Liver (tissue), 3 donors: ENCODE results near the gene CD8B.
"Not testable (repeated sequence)": the region's sequence is repeated elsewhere in the genome, so short reads cannot be mapped to it uniquely, and the experiment has no call there.

Source experiments
- ATF3 ChIP-seq: IDR thresholded peaks from 2 replicates; pipeline ENCODE4 v1.6.1; 2016; ENCODE audit warnings: antibody characterized with exemption
- CTCF ChIP-seq: fragments of 150-350 bp; IDR thresholded peaks from 2 replicates; pipeline ENCODE4 v1.5.1; 2017; ENCODE audit warnings: improper control_type of control experiment, low read depth, low read length; ENCODE audit not compliant: missing input control
- FOXA1 ChIP-seq: IDR thresholded peaks from 2 replicates; pipeline ENCODE4 v1.6.1; 2016; ENCODE audit warnings: antibody characterized with exemption
- FOXA2 ChIP-seq: IDR thresholded peaks from 2 replicates; pipeline ENCODE4 v1.6.1; 2016; ENCODE audit warnings: antibody characterized with exemption
- GABPA ChIP-seq, 2 donors: IDR thresholded peaks in 1 of 2; conservative IDR thresholded peaks in 1 of 2; 2 replicates each; pipeline ENCODE4 v1.6.1; 2016; ENCODE audit warnings: antibody characterized with exemption in 2 of 2, mild to moderate bottlenecking in 1 of 2, moderate library complexity in 1 of 2
- JUND ChIP-seq, 2 donors: IDR thresholded peaks; 2 replicates each; pipeline ENCODE4 v1.6.1; 2016; ENCODE audit warnings: antibody characterized with exemption in 2 of 2
- RAD21 ChIP-seq, 2 donors: IDR thresholded peaks; 2 replicates each; pipeline ENCODE4 v1.6.1; 2016; ENCODE audit warnings: antibody characterized with exemption in 2 of 2, mild to moderate bottlenecking in 2 of 2
- RXRA ChIP-seq, 2 donors: IDR thresholded peaks; 2 replicates each; pipeline ENCODE4 v1.6.1; 2017 to 2018; ENCODE audit warnings: antibody characterized with exemption in 2 of 2, mild to moderate bottlenecking in 1 of 2
- TAF1 ChIP-seq: conservative IDR thresholded peaks from 2 replicates; pipeline ENCODE4 v1.6.1; 2016; ENCODE audit warnings: antibody characterized with exemption, mild to moderate bottlenecking
- YY1 ChIP-seq: IDR thresholded peaks from 2 replicates; pipeline ENCODE4 v1.6.1; 2016; ENCODE audit warnings: antibody characterized with exemption, mild to moderate bottlenecking
- TF ChIP-seq, protein P1 (sequence below): IDR thresholded peaks from 2 replicates; pipeline ENCODE4 v1.6.1; 2016; ENCODE audit warnings: antibody characterized with exemption, mild to moderate bottlenecking
- TF ChIP-seq, protein P2 (sequence below): IDR thresholded peaks from 2 replicates; pipeline ENCODE4 v1.6.1; 2016; ENCODE audit warnings: antibody characterized with exemption
- donor health status: healthy.
- donor health status: healthy.

DNA sequence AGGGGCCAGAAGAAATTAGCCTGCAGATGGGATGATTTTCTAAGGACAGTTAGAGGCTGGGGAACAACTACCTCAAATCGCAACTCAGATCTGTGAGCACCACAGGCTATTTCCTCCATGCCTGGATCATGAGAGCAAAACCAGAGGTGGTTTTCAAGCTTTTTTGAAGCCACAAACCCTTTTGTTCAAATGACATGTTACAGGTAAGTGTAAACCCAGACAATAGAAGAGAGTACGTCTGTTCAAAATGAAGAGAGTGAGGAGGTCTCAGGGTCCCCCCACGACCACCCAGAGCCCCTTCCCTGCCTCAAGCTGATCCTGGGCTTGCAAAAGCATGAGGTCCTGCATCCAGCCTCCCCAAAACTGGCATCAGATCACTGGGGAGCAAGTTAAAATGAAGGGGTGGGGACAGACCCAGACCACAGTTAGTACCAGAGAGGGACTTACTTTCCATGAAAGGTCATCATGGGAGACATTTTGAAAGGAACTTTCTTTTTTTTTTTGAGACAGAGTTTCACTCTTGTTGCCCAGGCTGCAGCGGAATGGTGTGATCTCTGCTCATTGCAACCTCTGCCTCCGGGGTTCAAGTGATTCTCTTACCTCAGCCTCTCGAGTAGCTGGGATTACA is 19.0 kb downstream of the CD8B start:
- not testable (repeated sequence) for TF ChIP-seq CTCF; RAD21 (IDR thresholded peaks at IDR 0.05); FOXA1; TAF1; ATF3; JUND (IDR thresholded peaks at IDR 0.05); RXRA (IDR thresholded peaks at IDR 0.05); YY1; FOXA2; GABPA (IDR thresholded peaks at IDR 0.05 in 1 of 2, conservative IDR thresholded peaks at IDR 0.05 in 1 of 2)
- TF ChIP-seq, protein P1, sequence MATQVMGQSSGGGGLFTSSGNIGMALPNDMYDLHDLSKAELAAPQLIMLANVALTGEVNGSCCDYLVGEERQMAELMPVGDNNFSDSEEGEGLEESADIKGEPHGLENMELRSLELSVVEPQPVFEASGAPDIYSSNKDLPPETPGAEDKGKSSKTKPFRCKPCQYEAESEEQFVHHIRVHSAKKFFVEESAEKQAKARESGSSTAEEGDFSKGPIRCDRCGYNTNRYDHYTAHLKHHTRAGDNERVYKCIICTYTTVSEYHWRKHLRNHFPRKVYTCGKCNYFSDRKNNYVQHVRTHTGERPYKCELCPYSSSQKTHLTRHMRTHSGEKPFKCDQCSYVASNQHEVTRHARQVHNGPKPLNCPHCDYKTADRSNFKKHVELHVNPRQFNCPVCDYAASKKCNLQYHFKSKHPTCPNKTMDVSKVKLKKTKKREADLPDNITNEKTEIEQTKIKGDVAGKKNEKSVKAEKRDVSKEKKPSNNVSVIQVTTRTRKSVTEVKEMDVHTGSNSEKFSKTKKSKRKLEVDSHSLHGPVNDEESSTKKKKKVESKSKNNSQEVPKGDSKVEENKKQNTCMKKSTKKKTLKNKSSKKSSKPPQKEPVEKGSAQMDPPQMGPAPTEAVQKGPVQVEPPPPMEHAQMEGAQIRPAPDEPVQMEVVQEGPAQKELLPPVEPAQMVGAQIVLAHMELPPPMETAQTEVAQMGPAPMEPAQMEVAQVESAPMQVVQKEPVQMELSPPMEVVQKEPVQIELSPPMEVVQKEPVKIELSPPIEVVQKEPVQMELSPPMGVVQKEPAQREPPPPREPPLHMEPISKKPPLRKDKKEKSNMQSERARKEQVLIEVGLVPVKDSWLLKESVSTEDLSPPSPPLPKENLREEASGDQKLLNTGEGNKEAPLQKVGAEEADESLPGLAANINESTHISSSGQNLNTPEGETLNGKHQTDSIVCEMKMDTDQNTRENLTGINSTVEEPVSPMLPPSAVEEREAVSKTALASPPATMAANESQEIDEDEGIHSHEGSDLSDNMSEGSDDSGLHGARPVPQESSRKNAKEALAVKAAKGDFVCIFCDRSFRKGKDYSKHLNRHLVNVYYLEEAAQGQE = not testable (repeated sequence)
- TF ChIP-seq, protein P2, sequence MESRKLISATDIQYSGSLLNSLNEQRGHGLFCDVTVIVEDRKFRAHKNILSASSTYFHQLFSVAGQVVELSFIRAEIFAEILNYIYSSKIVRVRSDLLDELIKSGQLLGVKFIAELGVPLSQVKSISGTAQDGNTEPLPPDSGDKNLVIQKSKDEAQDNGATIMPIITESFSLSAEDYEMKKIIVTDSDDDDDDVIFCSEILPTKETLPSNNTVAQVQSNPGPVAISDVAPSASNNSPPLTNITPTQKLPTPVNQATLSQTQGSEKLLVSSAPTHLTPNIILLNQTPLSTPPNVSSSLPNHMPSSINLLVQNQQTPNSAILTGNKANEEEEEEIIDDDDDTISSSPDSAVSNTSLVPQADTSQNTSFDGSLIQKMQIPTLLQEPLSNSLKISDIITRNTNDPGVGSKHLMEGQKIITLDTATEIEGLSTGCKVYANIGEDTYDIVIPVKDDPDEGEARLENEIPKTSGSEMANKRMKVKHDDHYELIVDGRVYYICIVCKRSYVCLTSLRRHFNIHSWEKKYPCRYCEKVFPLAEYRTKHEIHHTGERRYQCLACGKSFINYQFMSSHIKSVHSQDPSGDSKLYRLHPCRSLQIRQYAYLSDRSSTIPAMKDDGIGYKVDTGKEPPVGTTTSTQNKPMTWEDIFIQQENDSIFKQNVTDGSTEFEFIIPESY = not testable (repeated sequence)
